Stimulated activated CD8-positive, alpha-beta memory T cell treated with anti-CD3 and anti-CD28 coated beads, Interleukin-12 subunit alpha, Interleukin-12 subunit beta, amount 100 ng/mL, for 1 hour (primary cell): ENCODE measurements around the gene XK.
"Not testable (repeated sequence)": the region's sequence is repeated elsewhere in the genome, so short reads cannot be mapped to it uniquely, and the experiment has no call there.

ENCODE experiments used
- DNase-seq: peaks from one replicate; pipeline ENCODE4 v3.0.0-alpha.2; 2020; ENCODE audit warnings: low read depth

XK gene

GRCh38 chrX:37685381-37686359 is at the start of gene XK:
XK (plus strand) TSS chrX:37685791; CDS start chrX:37685962, 171 bp downstream.
- no peak for DNase-seq

GRCh38 chrX:37638047-37638446 is 47.5 kb upstream of the XK start:
- DNase-seq, result no peak

DNA sequence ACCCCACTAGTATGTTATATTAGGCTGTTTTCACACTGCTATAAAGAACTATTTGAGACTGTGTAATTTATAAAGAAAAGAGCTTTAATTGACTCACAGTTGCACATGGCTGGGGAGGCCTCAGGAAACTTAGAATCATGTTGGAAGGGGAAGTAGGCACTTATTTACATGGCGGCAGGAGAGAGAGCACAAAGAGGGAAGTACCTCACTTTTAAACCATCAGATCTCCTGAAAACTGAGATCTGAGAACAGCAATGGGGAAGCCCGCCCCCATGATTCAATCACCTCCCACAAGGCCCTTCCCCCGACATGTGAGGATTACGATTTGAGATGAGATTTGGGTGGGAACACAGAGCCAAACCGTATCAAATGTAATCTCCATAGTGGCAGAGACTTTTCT is 45.4 kb upstream of the XK start:
- DNase-seq, result no peak

- no peak for DNase-seq
These were observed 43.7 kb upstream of the XK start for GRCh38 chrX:37641859-37642258.

DNA sequence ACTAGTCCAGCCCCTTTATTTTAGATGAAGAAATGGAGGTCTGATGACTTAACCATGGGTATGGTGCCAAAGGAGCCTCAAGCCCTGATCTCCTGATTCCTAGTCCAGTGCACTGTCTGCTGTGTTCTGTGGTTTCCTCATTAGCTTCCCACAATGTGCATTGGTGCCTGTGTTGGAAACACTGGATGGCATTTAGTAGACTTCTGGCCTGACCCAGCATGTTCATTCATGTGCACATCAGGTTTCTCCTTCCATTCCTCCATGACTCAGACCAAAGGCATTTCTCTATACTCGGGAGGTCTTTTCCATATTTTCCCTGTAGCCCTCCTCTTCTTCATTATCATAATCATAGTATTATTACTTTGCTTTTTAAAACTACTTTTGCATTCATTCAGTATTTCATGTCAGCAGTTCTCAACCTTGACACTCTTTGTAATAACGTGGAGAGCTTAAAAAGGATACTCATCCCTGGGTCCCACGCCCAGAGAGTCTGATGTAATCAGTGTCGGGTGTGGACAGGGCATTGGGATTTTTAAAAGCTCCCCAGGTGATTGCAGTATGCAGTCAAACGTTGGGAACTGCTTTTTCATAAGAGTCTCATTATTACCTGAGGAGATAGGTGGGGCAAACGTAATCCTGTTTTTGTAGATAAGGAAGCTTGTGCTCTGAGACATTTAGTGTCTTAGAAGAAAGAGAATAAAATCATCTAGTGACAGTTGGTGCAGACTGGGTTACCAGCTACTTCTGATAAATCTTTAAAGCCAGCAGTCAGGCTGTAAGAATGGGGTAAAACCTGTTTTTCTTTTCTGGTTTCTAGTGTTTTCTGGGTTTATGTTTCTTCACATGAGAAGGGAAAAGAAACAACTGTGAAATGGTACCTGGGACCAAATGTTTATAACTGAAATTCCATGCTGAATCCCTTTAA is 40.9 kb upstream of the XK start:
- no peak for DNase-seq

DNA sequence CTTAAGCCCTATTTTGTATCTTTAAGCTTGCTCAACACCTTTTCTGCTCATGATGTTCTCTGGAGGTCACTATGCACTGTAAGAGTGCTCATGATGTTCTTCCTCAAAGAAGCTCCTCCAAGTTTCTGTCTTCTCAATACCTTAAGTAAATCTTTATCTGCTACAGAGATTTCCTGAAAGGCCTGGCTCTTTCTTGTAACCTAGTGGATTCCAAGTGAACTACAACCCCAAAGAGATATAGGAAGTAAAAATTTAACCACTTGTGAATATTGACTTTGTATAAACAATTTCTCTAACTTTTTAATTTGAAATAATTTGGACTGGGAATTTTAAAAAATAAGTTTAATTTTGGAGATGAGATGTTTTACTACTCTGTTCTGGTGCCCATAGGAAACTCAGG is 39.3 kb upstream of the XK start:
- DNase-seq, result no peak

- not testable (repeated sequence) for DNase-seq
These were observed 34.7 kb upstream of the XK start for GRCh38 chrX:37650879-37651278.

DNA sequence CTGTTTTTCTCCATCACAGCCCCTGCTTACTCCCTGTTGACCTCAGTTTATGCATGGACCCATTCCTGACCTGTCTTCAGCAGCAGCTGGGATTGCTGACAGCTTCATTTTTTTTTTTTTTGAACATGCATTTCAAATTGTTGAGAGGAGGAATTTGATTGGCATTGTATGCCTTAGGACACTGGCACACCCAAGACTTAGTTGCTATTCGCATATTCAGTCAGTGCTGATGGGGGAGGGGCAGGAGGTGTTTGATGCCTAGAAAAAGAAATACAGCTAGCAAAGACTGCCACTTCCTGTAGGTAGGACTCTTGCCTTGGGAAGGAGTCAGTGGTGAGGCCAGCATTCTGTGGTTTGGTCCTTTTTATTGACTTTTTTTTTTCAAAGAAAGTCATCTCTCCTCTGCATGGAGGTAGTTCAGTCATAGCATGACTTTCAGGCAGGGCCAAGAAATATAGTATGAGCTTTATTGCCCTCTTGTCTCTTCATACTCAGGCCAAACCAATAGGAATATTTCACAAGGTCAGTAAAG is 33.6 kb upstream of the XK start:
- no peak for DNase-seq

DNA sequence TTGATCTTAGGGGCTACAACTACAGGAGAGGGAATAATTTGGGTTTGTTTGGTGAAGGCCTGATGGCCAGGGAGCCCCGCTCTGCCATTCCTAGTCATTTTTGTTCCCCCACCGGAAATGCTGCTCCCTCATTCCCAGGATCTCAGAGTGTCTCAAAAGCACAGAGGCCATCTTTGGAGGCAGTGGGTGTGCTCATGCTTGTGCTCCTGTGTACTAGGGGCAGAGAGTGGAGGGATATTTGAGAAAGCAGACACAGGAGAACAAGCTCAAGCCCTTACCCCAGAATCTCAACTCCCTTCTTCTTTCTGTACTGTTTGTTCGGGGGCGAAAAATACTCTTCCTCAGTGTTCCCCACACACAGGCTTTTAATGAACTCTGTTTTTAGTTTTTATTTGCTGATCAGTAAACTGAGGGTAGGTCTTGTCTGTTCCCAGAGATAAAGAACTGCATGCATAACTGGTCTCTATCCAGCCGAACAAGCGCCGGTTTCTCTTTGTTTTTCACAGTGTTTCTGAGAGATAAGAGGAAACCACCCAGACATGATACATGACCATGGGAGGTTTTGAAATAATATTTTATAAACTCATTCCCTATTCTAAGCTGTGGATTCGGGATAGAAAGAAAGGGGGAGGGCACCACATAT is 32.9 kb upstream of the XK start:
- no peak for DNase-seq

DNA sequence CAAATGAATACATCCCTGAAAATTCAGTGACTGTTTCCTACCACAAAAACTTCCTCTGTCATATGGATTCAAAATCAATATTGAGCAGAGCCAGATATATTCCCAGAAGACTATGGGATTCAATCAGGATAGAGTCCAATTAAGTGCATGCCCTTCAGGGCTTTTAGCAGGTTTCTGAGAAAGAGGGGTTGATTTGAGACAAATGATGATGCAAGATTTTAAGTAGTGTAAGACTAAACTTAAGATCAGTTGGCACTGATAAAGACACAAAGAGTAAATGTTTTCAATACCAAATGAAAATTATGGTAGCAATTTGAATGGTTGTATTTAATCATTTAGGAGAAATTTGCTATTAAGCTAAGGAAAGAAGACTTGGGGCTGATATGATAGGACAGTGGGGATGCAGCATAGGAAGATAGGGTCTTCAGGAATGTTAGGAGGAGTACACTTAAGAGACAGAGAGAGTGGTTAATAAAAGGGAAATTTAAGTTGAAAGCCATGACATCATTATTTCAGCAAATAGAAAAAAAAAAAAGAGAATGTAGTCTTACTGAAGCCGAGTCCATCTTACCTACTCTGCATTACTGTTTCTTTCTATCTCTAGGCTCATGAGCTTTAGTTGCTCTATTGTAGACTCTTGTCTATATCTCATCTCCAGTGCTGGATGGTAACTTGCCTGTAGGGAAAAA is 32.0 kb upstream of the XK start:
- no peak for DNase-seq

DNA sequence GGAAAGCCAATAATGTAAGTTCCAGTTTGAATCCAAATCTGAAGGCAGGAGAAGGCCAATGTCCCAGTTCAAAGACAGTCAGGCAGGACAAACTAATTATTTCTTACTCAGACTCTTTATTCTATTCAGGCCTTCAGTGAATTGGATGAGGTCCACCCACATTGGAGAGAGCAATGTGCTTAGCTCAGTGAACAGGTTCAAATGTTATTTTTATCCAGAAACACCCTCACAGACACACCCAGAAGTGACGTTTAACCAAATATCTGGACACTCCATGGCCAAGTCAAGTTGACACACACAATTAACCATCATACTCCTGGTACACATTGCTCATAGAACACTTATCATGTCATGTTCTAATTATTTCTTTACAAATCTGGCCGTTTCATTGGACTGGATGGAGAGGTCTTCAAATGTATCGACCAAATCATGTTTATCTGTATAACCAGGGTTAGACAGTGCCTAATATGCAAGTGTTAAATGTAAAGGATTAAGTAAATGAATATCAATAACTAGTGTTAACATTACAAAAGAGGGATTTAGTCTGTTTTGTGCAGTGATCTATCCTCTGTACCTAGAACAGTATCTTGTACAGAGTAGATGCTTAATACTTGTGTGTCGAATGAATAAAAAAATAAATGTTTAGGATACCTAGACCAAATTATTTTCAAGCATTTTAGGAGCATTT is 27.1 kb upstream of the XK start:
- DNase-seq, result no peak

DNA sequence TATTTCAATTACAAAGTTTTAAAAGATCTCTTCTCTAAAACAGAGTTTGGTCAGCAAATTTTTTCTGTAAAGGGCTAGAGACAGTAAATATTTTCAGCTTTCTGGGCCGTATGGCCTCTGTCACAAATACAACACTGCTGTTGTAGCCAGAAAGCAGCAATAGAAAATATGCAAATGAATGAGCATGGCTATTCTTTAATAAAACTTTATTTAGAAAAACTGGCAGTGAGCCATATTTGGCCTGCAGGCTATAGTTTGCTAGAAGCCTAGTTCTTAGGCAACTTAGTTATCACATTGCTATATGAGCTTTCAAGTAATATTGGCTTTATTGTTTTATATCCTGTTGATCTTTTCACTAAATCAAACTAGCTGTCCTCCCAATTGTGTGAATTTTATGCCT is 26.5 kb upstream of the XK start:
- no peak for DNase-seq

- DNase-seq, result no peak
These were observed 23.4 kb upstream of the XK start for GRCh38 chrX:37662181-37662580.

- DNase-seq, result no peak
These were observed 19.1 kb upstream of the XK start for GRCh38 chrX:37666516-37666915.

DNA sequence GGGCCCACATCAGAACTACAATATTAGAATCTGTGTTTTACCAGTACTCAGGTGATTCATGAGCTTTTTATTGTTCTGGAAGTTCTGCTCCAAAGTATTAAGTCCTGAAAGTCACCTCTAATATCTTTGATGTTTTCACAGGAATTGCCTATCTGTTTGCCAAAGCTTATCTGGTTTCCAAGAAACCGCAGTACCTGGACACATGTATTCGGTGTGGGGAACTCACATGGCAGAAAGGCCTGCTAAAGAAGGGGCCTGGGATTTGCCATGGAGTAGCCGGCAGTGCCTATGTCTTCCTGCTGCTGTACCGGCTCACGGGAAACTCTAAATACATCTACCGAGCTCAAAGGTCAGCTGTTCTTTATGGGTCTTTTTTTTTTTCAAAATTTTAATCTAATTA is 18.4 kb upstream of the XK start:
- no peak for DNase-seq

- DNase-seq, result no peak
These were observed 13.0 kb upstream of the XK start for GRCh38 chrX:37672563-37672962.

DNA sequence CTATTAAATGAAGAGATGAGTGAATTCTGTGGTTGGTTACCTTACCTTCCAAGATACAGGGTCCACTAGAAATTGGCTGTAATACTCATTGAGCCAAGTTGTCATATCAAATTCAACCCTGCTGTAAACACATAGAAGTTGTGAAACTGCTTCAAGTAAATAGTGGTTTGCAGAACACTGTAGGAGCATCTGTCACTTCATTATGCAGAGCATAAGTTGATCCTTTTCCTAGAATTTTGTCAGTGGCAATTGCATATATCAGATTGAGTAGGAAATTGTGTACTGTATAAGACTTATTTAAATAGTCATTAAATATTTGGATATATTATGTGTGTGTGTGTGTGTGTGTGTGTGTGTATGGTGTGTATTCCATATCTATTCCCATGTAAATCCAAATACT is 8.8 kb upstream of the XK start:
- DNase-seq, result no peak

- DNase-seq, result no peak
These were observed 8.3 kb upstream of the XK start for GRCh38 chrX:37677243-37677642.

GRCh38 chrX:37677765-37678164 is 7.8 kb upstream of the XK start:
- no peak for DNase-seq

- DNase-seq, result no peak
These were observed 7.0 kb upstream of the XK start for GRCh38 chrX:37678574-37678973.

DNA sequence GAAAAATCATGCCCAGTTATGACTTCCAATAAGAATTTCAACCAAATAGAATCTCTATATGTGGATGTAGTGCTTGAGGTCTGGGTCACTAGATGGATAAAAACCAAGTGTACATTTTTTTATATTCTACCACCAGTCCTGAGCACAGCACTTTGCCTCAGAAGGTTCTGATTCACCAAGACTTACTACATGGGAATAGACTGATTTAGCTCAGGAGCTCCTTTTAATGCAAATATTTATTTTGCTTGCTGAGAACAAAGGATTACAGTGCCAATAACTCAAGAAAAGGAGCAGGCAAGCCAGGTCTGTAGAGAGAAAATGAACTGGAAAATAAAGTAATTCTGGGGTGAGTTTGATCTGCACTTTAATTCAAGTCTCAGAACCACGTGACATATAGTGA is 6.4 kb upstream of the XK start:
- no peak for DNase-seq
